ENCODE measurements around the gene DCPS. TPM values are rescaled to one million over a fixed set of nuclear protein-coding genes. Genes with fewer than 3 reads are reported as not detected.

Gene DCPS
- total RNA-seq, 2 experiments from 2014 or later = 40.6 to 41.9 TPM

GRCh38 chr11:126277780-126278179, 26.1 kb upstream of the DCPS start:
- Mint-ChIP-seq H3K9me3 (ENCODE audit: low read depth) (no peaks in the 10 kb centered on the region), H3K27me3 (no peaks in the 10 kb centered on the region), H3K4me1 (peaks cover 21% of the 10 kb centered on the region), H3K4me3 (no peak overlapping the region), H3K27ac (peak overlapping the region; percentile 33), H3K36me3 (peaks cover 24% of the 10 kb centered on the region)
- CTCF ChIA-PET = no interaction called here
- DNase-seq (no peak), ATAC-seq (no peak)

GRCh38 chr11:126279191-126279590, 24.7 kb upstream of the DCPS start:
- Mint-ChIP-seq H3K27me3 (no peaks in the 10 kb centered on the region), H3K9me3 (ENCODE audit: low read depth) (no peaks in the 10 kb centered on the region), H3K4me3 (no peak overlapping the region), H3K36me3 (peaks cover 19% of the 10 kb centered on the region), H3K4me1 (peaks cover 30% of the 10 kb centered on the region), H3K27ac (no peak overlapping the region)
- DNase-seq (no peak), ATAC-seq (no peak)
- CTCF ChIA-PET = no interaction called here

DNA sequence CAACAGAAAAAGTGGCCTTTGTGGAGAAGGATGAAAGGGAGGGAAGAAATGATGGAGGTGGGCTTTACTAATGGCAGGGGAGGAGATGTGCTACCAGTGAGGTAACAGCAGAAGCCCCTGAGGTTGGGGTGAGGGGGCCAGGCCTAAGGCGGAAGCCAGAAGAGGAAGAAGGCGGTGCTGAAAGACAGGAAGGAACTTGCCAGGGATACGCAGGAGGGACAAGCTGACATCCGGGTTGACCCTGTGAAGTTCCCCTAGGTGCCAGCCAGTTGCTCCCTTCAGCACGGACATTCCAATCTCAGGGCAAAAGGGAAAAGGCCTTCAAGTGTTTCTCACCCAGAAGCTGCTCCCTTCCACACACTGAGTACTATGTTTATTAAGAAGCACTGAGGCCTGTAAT, 23.3 kb upstream of the DCPS start:
- Mint-ChIP-seq H3K4me1 (peaks cover 39% of the 10 kb centered on the region), H3K27me3 (no peaks in the 10 kb centered on the region), H3K4me3 (no peak overlapping the region), H3K36me3 (peaks cover 15% of the 10 kb centered on the region), H3K27ac (peak overlapping the region; percentile 76), H3K9me3 (ENCODE audit: low read depth) (no peaks in the 10 kb centered on the region)
- CTCF ChIA-PET = interaction anchor here (0.7 to 1.6 kb wide), 3 partner anchors 21 to 38 kb away, joined by 3 to 4 read pairs (median 3); no protein-coding TSS in a partner anchor
- DNase-seq (no peak), ATAC-seq (no peak)

GRCh38 chr11:126281245-126281644, 22.6 kb upstream of the DCPS start:
- DNase-seq (no peak), ATAC-seq (no peak)
- Mint-ChIP-seq H3K9me3 (ENCODE audit: low read depth) (no peaks in the 10 kb centered on the region), H3K4me3 (peak overlapping the region; percentile 98), H3K27ac (no peak overlapping the region), H3K4me1 (peaks cover 37% of the 10 kb centered on the region), H3K27me3 (no peaks in the 10 kb centered on the region), H3K36me3 (peaks cover 11% of the 10 kb centered on the region)
- CTCF ChIA-PET = interaction anchor here (0.6 to 1.6 kb wide), 4 partner anchors 20 to 37 kb away, joined by 3 to 4 read pairs (median 3); no protein-coding TSS in a partner anchor

DNA sequence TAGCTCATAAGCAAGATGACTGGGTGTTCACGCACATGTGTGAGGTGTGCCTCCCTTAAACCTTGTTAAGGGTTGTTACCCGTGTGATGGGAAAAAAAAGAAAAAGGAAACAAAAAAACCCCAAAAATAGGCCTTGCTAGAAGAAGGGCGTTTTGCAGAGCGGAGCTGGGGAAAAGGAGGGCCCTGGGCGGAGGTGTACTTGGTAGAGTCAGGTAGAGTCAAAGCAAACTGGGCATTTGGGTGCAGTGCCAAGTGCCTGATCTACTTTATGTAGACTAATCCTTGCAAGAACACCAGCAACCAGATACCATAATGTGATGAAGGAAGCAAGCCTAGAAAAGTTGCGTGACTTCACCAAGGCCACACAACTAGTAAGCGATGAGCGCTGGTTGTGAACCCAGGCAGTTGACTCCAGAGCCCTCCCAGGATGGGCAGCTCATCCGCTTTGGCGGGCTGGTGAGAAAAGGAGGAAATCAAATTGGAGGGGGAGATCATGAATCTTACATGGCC, 22.1 kb upstream of the DCPS start:
- no peaks in the 10 kb centered on the region for H3K9me3 Mint-ChIP-seq (ENCODE audit: low read depth)
- ATAC-seq (no peak), DNase-seq (no peak)
- CTCF ChIA-PET = no interaction called here
- H3K4me1 Mint-ChIP-seq = peaks cover 39% of the 10 kb centered on the region
- peak overlapping the region; percentile 98 for H3K4me3 Mint-ChIP-seq
- peak overlapping the region; percentile 87 for H3K27ac Mint-ChIP-seq
- H3K36me3 Mint-ChIP-seq = peaks cover 11% of the 10 kb centered on the region
- no peaks in the 10 kb centered on the region for H3K27me3 Mint-ChIP-seq

- Mint-ChIP-seq H3K36me3 (peaks cover 8% of the 10 kb centered on the region), H3K27me3 (no peaks in the 10 kb centered on the region), H3K9me3 (ENCODE audit: low read depth) (no peaks in the 10 kb centered on the region), H3K4me3 (peak overlapping the region; percentile 98), H3K4me1 (peaks cover 41% of the 10 kb centered on the region), H3K27ac (peak overlapping the region; percentile 87)
- CTCF ChIA-PET = interaction anchor here (1.7 kb wide), 1 partner anchor 13 kb away, joined by 10 read pairs; the partner anchor contains the start of genes FOXRED1 and SRPRA
- peak; percentile 21 for ATAC-seq
- peak; percentile 55 for DNase-seq
These were observed 21.5 kb upstream of the DCPS start for GRCh38 chr11:126282361-126282735.

- H3K36me3 Mint-ChIP-seq = peaks cover 6% of the 10 kb centered on the region
- peaks cover 41% of the 10 kb centered on the region for H3K4me1 Mint-ChIP-seq
These were observed 20.9 kb upstream of the DCPS start, which contains the start of gene TIRAP for GRCh38 chr11:126282736-126283591. TSS of gene TIRAP (plus strand) at chr11:126283093. CDS start at chr11:126290895, 7,802 bp downstream.

DNA sequence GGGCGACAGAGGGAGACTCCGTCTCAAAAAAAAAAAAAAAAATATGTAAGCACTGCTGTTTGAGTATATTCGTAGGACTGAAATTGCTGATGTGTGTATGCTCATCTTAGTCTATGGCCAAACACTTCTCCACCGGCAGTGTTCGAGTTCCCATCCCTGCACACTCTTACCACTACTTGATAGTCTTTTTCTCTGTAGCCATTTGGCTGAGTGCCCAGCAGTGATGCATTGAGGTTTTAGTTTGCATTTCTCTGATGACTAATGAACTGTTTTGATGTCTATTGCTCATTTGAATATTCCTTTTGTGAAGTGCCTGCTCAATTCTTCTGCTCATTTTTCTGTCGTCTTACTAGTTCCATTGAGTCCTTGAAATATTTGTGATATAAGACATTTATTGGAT, 19.0 kb upstream of the DCPS start:
- CTCF ChIA-PET = interaction anchor here (1.8 kb wide), 1 partner anchor 26 kb away, joined by 4 read pairs; no protein-coding TSS in a partner anchor
- Mint-ChIP-seq H3K27ac (peak overlapping the region; percentile 68), H3K4me1 (peaks cover 41% of the 10 kb centered on the region), H3K9me3 (ENCODE audit: low read depth) (no peaks in the 10 kb centered on the region), H3K36me3 (peaks cover 12% of the 10 kb centered on the region), H3K27me3 (no peaks in the 10 kb centered on the region), H3K4me3 (peak overlapping the region; percentile 66)
- DNase-seq (peak; percentile 85), ATAC-seq (peak; percentile 22)

More at GRCh38 chr11:126282736-126283591, 20.9 kb upstream of the DCPS start, which contains the start of gene TIRAP:
- ATAC-seq (peak; percentile 85), DNase-seq (peak; percentile 77)
- H3K27me3 Mint-ChIP-seq = no peaks in the 10 kb centered on the region
- peak within 1 kb of the TSS; percentile 98 for H3K27ac Mint-ChIP-seq
- CTCF ChIA-PET = interaction anchor here (1.7 to 1.8 kb wide), 2 partner anchors 13 to 28 kb away, joined by 4 to 10 read pairs; partner anchors contain the start of genes FOXRED1 and SRPRA
- peak within 1 kb of the TSS; percentile 98 for H3K4me3 Mint-ChIP-seq
- H3K9me3 Mint-ChIP-seq (ENCODE audit: low read depth) = no peaks in the 10 kb centered on the region

- H3K27ac Mint-ChIP-seq = no peak overlapping the region
These were observed 15.6 kb upstream of the DCPS start for GRCh38 chr11:126288237-126288636.

DNA sequence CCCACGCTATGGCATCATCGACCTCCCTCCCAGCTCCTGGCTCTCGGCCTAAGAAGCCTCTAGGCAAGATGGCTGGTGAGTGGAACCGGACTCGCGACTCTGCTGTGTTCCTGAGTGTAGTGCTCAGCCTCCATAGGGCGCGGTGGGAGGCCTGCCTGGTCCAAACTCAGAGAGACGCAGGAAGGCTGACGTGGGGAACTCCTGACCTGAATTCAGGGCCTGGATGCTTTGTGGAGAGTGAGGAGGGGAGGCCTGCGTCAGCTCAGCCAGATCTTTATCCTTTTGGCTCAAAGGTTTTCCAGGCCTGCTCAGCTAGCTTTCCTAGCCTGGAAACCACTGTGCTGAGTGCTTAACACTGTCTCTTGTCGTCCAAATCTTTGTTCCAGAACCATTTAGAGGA, 13.0 kb upstream of the DCPS start:
- Mint-ChIP-seq H3K36me3 (peaks cover 32% of the 10 kb centered on the region), H3K9me3 (ENCODE audit: low read depth) (no peaks in the 10 kb centered on the region), H3K27me3 (no peaks in the 10 kb centered on the region), H3K4me1 (peaks cover 12% of the 10 kb centered on the region), H3K4me3 (no peak overlapping the region), H3K27ac (no peak overlapping the region)
- ATAC-seq = no peak
- CTCF ChIA-PET = interaction anchor here (0.7 to 1.2 kb wide), 3 partner anchors 13 to 27 kb away, joined by 3 to 4 read pairs (median 3); partner anchors contain the start of gene DCPS
- no peak for DNase-seq

More at GRCh38 chr11:126288237-126288636, 15.6 kb upstream of the DCPS start:
- ATAC-seq = no peak
- H3K4me1 Mint-ChIP-seq = peaks cover 22% of the 10 kb centered on the region
- CTCF ChIA-PET = no interaction called here
- H3K4me3 Mint-ChIP-seq = no peak overlapping the region
- no peaks in the 10 kb centered on the region for H3K27me3 Mint-ChIP-seq
- no peak for DNase-seq
- no peaks in the 10 kb centered on the region for H3K9me3 Mint-ChIP-seq (ENCODE audit: low read depth)
- peaks cover 21% of the 10 kb centered on the region for H3K36me3 Mint-ChIP-seq

- H3K4me3 Mint-ChIP-seq = no peak overlapping the region
- peaks cover 8% of the 10 kb centered on the region for H3K4me1 Mint-ChIP-seq
- CTCF ChIA-PET = interaction anchor here (1.3 kb wide), 1 partner anchor 187 kb away, joined by 5 read pairs; no protein-coding TSS in a partner anchor
- peaks cover 33% of the 10 kb centered on the region for H3K36me3 Mint-ChIP-seq
- no peak overlapping the region for H3K27ac Mint-ChIP-seq
- no peak for DNase-seq
- ATAC-seq = no peak
- no peaks in the 10 kb centered on the region for H3K9me3 Mint-ChIP-seq (ENCODE audit: low read depth)
- no peaks in the 10 kb centered on the region for H3K27me3 Mint-ChIP-seq
These were observed 10.1 kb upstream of the DCPS start for GRCh38 chr11:126293726-126294125.

DNA sequence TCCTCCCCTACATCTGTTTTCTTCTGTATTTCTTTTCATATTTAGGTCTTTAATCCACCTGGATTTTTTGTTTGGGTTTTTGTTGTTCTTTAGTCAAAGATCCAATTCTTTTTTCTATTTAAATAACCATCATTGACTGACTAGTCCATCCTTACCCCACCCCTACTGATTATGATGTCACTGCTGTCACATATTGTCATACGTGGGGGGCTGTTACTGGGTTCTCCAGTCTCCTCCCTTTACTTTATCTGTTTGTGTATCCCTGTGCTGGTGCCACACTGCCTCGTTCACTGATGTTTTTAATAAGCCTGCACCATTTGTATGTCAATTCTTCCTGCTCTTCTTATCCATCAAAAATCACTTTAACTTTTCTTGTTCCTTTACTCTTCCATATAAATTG, 6.9 kb upstream of the DCPS start:
- Mint-ChIP-seq H3K27me3 (no peaks in the 10 kb centered on the region), H3K4me3 (no peak overlapping the region), H3K36me3 (peaks cover 34% of the 10 kb centered on the region), H3K4me1 (peaks cover 8% of the 10 kb centered on the region), H3K9me3 (ENCODE audit: low read depth) (no peaks in the 10 kb centered on the region), H3K27ac (no peak overlapping the region)
- DNase-seq = no peak
- CTCF ChIA-PET = no interaction called here
- no peak for ATAC-seq

DNA sequence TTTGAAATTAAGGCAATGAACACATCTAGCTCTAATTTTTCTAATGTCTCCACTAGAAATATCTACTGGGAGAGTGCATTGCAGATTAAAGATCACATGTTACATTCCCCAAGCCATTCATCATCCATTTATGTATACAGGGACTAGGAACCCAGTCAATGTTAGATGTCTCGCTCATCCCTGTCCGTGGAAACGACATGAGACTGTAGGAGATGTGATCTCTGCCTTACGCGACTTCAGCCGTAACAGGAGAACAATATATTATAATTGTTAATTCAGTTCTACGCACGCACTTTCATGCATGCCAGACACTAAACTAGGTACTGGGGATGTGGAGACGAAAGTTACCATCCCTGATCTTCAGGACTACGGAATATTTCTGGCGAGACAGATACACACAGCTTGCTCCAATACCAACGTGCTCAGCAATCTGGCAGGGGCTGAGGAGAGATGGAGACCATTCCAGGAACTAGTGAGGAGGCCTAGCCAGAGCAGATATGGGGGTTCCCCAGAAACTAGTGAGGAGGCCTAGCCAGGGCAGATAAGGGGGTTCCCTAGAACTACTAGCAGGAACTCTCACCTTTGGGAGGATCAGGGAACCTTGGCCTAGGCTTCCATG, 706 bp downstream of the DCPS start:
- CTCF ChIA-PET = interaction anchor here (1.3 to 3.6 kb wide), 7 partner anchors 11 to 176 kb away, joined by 3 to 20 read pairs (median 5); no protein-coding TSS in a partner anchor
- peak overlapping the region; percentile 85 for H3K27ac Mint-ChIP-seq
- H3K36me3 Mint-ChIP-seq = peaks cover 26% of the 10 kb centered on the region
- no peaks in the 10 kb centered on the region for H3K9me3 Mint-ChIP-seq (ENCODE audit: low read depth)
- H3K27me3 Mint-ChIP-seq = no peaks in the 10 kb centered on the region
- H3K4me1 Mint-ChIP-seq = peaks cover 33% of the 10 kb centered on the region
- DNase-seq = no peak
- peak; percentile 1 for ATAC-seq
- H3K4me3 Mint-ChIP-seq = peak overlapping the region; percentile 90
